ENCODE data around the gene ADD3. TPM values are rescaled to one million over a fixed set of nuclear protein-coding genes. Genes with fewer than 3 reads are reported as not detected.
"Not testable (repeated sequence)": the region's sequence is repeated elsewhere in the genome, so short reads cannot be mapped to it uniquely, and the experiment has no call there.

ADD3 gene
- total RNA-seq, 2 experiments from 2014 or later: 273 to 302 TPM

- POLR2A ChIA-PET: interaction anchor here (0.7 to 1.0 kb wide), 2 partner anchors 74 to 78 kb away, joined by 3 read pairs; partner anchors contain the start of gene MXI1
- H3K27me3 Mint-ChIP-seq: no peaks in the 10 kb centered on the region
- H3K9me3 Mint-ChIP-seq: no peaks in the 10 kb centered on the region
- Histone ChIP-seq H3K27me3 (ENCODE audit: control insufficient read depth in 1 of 2, insufficient read depth in 2 of 2, low read length in 2 of 2) (no peaks in the 10 kb centered on the region), H3K4me1 (ENCODE audit: insufficient read depth, low read length) (no peaks in the 10 kb centered on the region), H3K9me3 (ENCODE audit: control insufficient read depth in 1 of 2, insufficient read depth in 1 of 2, low read length in 2 of 2) (no peaks in the 10 kb centered on the region), H3K36me3 (ENCODE audit: insufficient read depth, low read length) (peaks cover 91% of the 10 kb centered on the region), H3K27ac (ENCODE audit: low read depth in 1 of 2, low read length in 2 of 2) (no peak overlapping the region), H3K4me3 (ENCODE audit: low read length) (no peak overlapping the region)
- H3K4me1 Mint-ChIP-seq (ENCODE audit: low read depth): no peaks in the 10 kb centered on the region
- no peak overlapping the region for H3K27ac Mint-ChIP-seq
- CTCF ChIA-PET: interaction anchor here (1.2 kb wide), 1 partner anchor 9 kb away, joined by 3 read pairs; no protein-coding TSS in a partner anchor
- H3K36me3 Mint-ChIP-seq (ENCODE audit: low read depth): peaks cover 93% of the 10 kb centered on the region
- intact Hi-C loops (cut with DNase I, micrococcal nuclease): no loop called here
- no peak overlapping the region for H3K4me3 Mint-ChIP-seq
- no peak for ATAC-seq (ENCODE audit: poor library complexity)
- no peak for TF ChIP-seq CTCF (IDR thresholded peaks at IDR 0.05)
- DNase-seq: no peak
Measured at GRCh38 chr10:110129490-110129889, 121.7 kb downstream of the ADD3 start.

- DNase-seq (no peak), ATAC-seq (ENCODE audit: poor library complexity) (no peak)
- H3K36me3 ChIP-seq (ENCODE audit: insufficient read depth, low read length): peaks cover 43% of the 10 kb centered on the region
- intact Hi-C loops (cut with DNase I, micrococcal nuclease): loop anchor here in 1 of 2 experiments (5.0 kb wide), 4 partner anchors 253 to 432 kb away; partner anchors contain the start of genes DUSP5 and SMC3
- peaks cover 19% of the 10 kb centered on the region for H3K4me1 Mint-ChIP-seq (ENCODE audit: low read depth)
- H3K9me3 ChIP-seq (ENCODE audit: control insufficient read depth in 1 of 2, insufficient read depth in 1 of 2, low read length in 2 of 2): no peaks in the 10 kb centered on the region
- H3K27me3 Mint-ChIP-seq: no peaks in the 10 kb centered on the region
- TF ChIP-seq CTCF (IDR thresholded peaks at IDR 0.05): no peak
- H3K27ac ChIP-seq (ENCODE audit: low read depth in 1 of 2, low read length in 2 of 2): no peak overlapping the region
- POLR2A ChIA-PET: no interaction called here
- no peak overlapping the region for H3K4me3 ChIP-seq (ENCODE audit: low read length)
- H3K4me1 ChIP-seq (ENCODE audit: insufficient read depth, low read length): no peaks in the 10 kb centered on the region
- no peak overlapping the region for H3K4me3 Mint-ChIP-seq
- H3K9me3 Mint-ChIP-seq: no peaks in the 10 kb centered on the region
- CTCF ChIA-PET: no interaction called here
- H3K36me3 Mint-ChIP-seq (ENCODE audit: low read depth): peaks cover 55% of the 10 kb centered on the region
- H3K27ac Mint-ChIP-seq: no peak overlapping the region
- H3K27me3 ChIP-seq (ENCODE audit: control insufficient read depth in 1 of 2, insufficient read depth in 2 of 2, low read length in 2 of 2): no peaks in the 10 kb centered on the region
Measured at GRCh38 chr10:110134917-110135316, 127.1 kb downstream of the ADD3 start.

GRCh38 chr10:110135836-110136235 is 128.1 kb downstream of the ADD3 start:
- POLR2A ChIA-PET: interaction anchor here (1.2 kb wide), 1 partner anchor 74 kb away, joined by 3 read pairs; no protein-coding TSS in a partner anchor
- H3K27me3 ChIP-seq (ENCODE audit: control insufficient read depth in 1 of 2, insufficient read depth in 2 of 2, low read length in 2 of 2); DNase-seq; H3K27me3 Mint-ChIP-seq; H3K9me3 ChIP-seq (ENCODE audit: control insufficient read depth in 1 of 2, insufficient read depth in 1 of 2, low read length in 2 of 2); ATAC-seq (ENCODE audit: poor library complexity); H3K4me3 ChIP-seq (ENCODE audit: low read length); H3K27ac ChIP-seq (ENCODE audit: low read depth in 1 of 2, low read length in 2 of 2); H3K4me3 Mint-ChIP-seq; H3K4me1 ChIP-seq (ENCODE audit: insufficient read depth, low read length); H3K9me3 Mint-ChIP-seq; H3K27ac Mint-ChIP-seq: not testable (repeated sequence)
- intact Hi-C loops (cut with DNase I, micrococcal nuclease): loop anchor here (2.0 to 5.0 kb wide), 6 partner anchors 251 to 431 kb away; partner anchors contain the start of genes DUSP5 (in 1 of the 2) and SMC3 (in 1 of the 2)
- Mint-ChIP-seq H3K4me1 (ENCODE audit: low read depth) (peaks cover 19% of the 10 kb centered on the region), H3K36me3 (ENCODE audit: low read depth) (peaks cover 46% of the 10 kb centered on the region)
- CTCF ChIA-PET: interaction anchor here (0.7 to 1.2 kb wide), 3 partner anchors 86 to 139 kb away, joined by 3 read pairs; no protein-coding TSS in a partner anchor
- peaks cover 35% of the 10 kb centered on the region for H3K36me3 ChIP-seq (ENCODE audit: insufficient read depth, low read length)

Measured in CD4-positive, alpha-beta T cell (primary cell).